ENCODE measurements around the gene PPP2R2C.

DNA sequence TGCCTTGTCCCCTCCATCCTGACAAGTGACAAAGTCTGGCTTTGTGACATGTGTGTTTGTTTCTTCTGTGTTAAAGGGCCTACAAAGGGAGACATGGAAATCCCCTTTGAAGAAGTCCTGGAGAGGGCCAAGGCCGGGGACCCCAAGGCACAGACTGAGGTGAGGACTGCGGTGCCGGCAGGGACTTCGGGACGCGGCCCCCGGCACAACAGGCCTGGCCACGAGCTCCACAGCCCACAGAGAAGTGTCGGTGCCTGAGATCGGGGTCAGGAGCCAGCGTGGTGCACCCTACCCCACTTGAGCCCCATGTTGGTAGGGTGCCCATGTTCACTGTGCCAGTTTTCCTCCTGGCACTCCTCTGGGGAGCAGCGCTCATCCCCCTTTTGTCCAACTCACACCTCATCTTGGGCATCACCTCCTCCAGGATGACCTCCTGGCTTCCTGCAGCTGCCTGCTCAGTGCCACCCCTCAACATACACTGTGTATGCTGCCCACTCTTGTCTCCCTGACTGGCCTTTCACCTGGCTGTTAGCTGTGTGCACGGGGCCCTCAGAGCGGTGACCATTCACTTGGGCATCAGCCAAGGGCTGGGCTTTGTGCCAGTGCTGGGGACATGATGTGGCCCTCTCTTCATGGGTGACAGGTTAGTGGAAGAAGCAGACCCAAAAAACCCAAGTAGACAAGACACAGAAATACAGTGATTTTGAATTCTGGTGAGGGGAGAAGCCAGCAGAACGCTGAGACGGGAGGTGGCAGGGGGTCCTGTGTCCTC is 185.2 kb downstream of the PPP2R2C start:
- TF ChIP-seq EZH2 (IDR thresholded peaks at IDR 0.05; ENCODE audit: borderline replicate concordance, control insufficient read depth, low read depth, low read length): no peak
- TF ChIP-seq, protein P1, sequence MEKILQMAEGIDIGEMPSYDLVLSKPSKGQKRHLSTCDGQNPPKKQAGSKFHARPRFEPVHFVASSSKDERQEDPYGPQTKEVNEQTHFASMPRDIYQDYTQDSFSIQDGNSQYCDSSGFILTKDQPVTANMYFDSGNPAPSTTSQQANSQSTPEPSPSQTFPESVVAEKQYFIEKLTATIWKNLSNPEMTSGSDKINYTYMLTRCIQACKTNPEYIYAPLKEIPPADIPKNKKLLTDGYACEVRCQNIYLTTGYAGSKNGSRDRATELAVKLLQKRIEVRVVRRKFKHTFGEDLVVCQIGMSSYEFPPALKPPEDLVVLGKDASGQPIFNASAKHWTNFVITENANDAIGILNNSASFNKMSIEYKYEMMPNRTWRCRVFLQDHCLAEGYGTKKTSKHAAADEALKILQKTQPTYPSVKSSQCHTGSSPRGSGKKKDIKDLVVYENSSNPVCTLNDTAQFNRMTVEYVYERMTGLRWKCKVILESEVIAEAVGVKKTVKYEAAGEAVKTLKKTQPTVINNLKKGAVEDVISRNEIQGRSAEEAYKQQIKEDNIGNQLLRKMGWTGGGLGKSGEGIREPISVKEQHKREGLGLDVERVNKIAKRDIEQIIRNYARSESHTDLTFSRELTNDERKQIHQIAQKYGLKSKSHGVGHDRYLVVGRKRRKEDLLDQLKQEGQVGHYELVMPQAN (conservative IDR thresholded peaks at IDR 0.05): no peak

Data from GM12878 (cell line).